OCI-LY3 (cell line): ENCODE measurements around the gene HCAR3.
"Not testable (repeated sequence)": the region's sequence is repeated elsewhere in the genome, so short reads cannot be mapped to it uniquely, and the experiment has no call there.

ENCODE experiments used
- H2AFZ ChIP-seq: fragments of 200-600, 300-600 bp; shearing (Covaris generic); 2 replicates; pipeline ENCODE4 v1.6.0; 2014; ENCODE audit warnings: antibody characterized with exemption, low read depth, low read length
- H3K27ac ChIP-seq: fragments of 200-600, 300-600 bp; sonication (generic); 2 replicates; pipeline ENCODE4 v1.5.1; 2014; ENCODE audit warnings: mild to moderate bottlenecking, low read length, moderate library complexity, mixed read lengths
- H3K27me3 ChIP-seq: fragments of 200-600, 300-600 bp; sonication (generic); 2 replicates; pipeline ENCODE4 v1.6.1; 2014; ENCODE audit warnings: low read depth, low read length, mixed read lengths
- H3K36me3 ChIP-seq: fragments of 200-600, 300-600 bp; sonication (generic); replicated peaks from 2 replicates; pipeline ENCODE3; 2014; ENCODE audit warnings: low read depth, low read length, mixed read lengths
- H3K4me1 ChIP-seq: fragments of 300-600, 200-600 bp; sonication (generic); 2 replicates; pipeline ENCODE4 v1.6.1; 2014; ENCODE audit warnings: low read length, mixed read lengths
- H3K4me2 ChIP-seq: fragments of 200-600, 300-600 bp; sonication (generic); 2 replicates; pipeline ENCODE4 v1.6.1; 2014; ENCODE audit warnings: low read length, mixed read lengths
- H3K4me3 ChIP-seq: fragments of 300-600, 200-600 bp; sonication (generic); 2 replicates; pipeline ENCODE4 v1.5.1; 2014; ENCODE audit warnings: antibody characterized with exemption, mild to moderate bottlenecking, low read length, moderate library complexity
- H3K79me2 ChIP-seq: fragments of 300-600, 200-600 bp; shearing (Covaris generic); 2 replicates; pipeline ENCODE4 v1.6.1; 2014; ENCODE audit warnings: mild to moderate bottlenecking, low read length, mixed read lengths
- H3K9ac ChIP-seq: fragments of 300-600, 200-600 bp; shearing (Covaris generic); 2 replicates; pipeline ENCODE4 v1.6.0; 2014; ENCODE audit warnings: mild to moderate bottlenecking, low read length, moderate library complexity
- H3K9me3 ChIP-seq: fragments of 200-600, 300-600 bp; shearing (Covaris generic); 2 replicates; pipeline ENCODE4 v1.6.1; 2014; ENCODE audit warnings: low read length, mixed read lengths; ENCODE audit not compliant: insufficient read depth
- H4K20me1 ChIP-seq: fragments of 200-600, 300-600 bp; sonication (generic); 2 replicates; pipeline ENCODE4 v1.6.1; 2016; ENCODE audit warnings: low read length, mixed read lengths; ENCODE audit not compliant: insufficient read depth
- CTCF ChIP-seq: fragments of 200-600, 300-600 bp; sonication (generic); IDR thresholded peaks from 2 replicates; pipeline ENCODE4 v1.5.1; 2014; ENCODE audit warnings: antibody characterized with exemption, low read length, low read depth
- EZH2phosphoT487 ChIP-seq: fragments of 200-600 bp; shearing (Covaris generic); IDR thresholded peaks from 2 replicates; pipeline ENCODE4 v1.6.1; 2018; ENCODE audit warnings: antibody characterized with exemption, mixed run types, low read depth

The HCAR3 gene

GRCh38 chr12:122684297-122684813, 32.3 kb downstream of the HCAR3 start:
- H3K4me2 ChIP-seq, result no peak overlapping the region
- no peak for TF ChIP-seq EZH2phosphoT487
- TF ChIP-seq CTCF, result no peak
- H3K4me1 ChIP-seq, result no peaks in the 10 kb centered on the region
- no peak overlapping the region for H3K9ac ChIP-seq
- H3K4me3 ChIP-seq, result no peak overlapping the region
- H2AFZ ChIP-seq, result no peak overlapping the region
- H3K36me3 ChIP-seq, result no peaks in the 10 kb centered on the region
- no peak overlapping the region for H3K27ac ChIP-seq
- H4K20me1 ChIP-seq, result no peaks in the 10 kb centered on the region
- no peaks in the 10 kb centered on the region for H3K9me3 ChIP-seq
- H3K79me2 ChIP-seq, result no peaks in the 10 kb centered on the region
- H3K27me3 ChIP-seq, result no peaks in the 10 kb centered on the region

- H3K9me3 ChIP-seq, result no peaks in the 10 kb centered on the region
- H3K79me2 ChIP-seq, result no peaks in the 10 kb centered on the region
- no peak overlapping the region for H2AFZ ChIP-seq
- no peaks in the 10 kb centered on the region for H3K4me1 ChIP-seq
- H3K4me2 ChIP-seq, result no peak overlapping the region
- H4K20me1 ChIP-seq, result no peaks in the 10 kb centered on the region
- no peak overlapping the region for H3K4me3 ChIP-seq
- no peak for TF ChIP-seq CTCF
- TF ChIP-seq EZH2phosphoT487, result no peak
- H3K27ac ChIP-seq, result no peak overlapping the region
- no peaks in the 10 kb centered on the region for H3K27me3 ChIP-seq
- H3K36me3 ChIP-seq, result no peaks in the 10 kb centered on the region
- H3K9ac ChIP-seq, result no peak overlapping the region
Observed at GRCh38 chr12:122681814-122682213, 34.8 kb downstream of the HCAR3 start.

- H3K79me2 ChIP-seq, H3K36me3 ChIP-seq, H3K27ac ChIP-seq, H2AFZ ChIP-seq, H3K4me2 ChIP-seq, H3K9ac ChIP-seq, H3K27me3 ChIP-seq, H3K9me3 ChIP-seq, H4K20me1 ChIP-seq, H3K4me1 ChIP-seq, H3K4me3 ChIP-seq: not testable (repeated sequence)
Observed at GRCh38 chr12:122680989-122681388, 35.6 kb downstream of the HCAR3 start.

GRCh38 chr12:122676781-122677180, 39.8 kb downstream of the HCAR3 start:
- H3K4me1 ChIP-seq, H3K36me3 ChIP-seq, H4K20me1 ChIP-seq, H3K79me2 ChIP-seq, H3K4me2 ChIP-seq, H3K4me3 ChIP-seq, H3K9me3 ChIP-seq, H3K9ac ChIP-seq, H3K27me3 ChIP-seq, H3K27ac ChIP-seq, H2AFZ ChIP-seq: not testable (repeated sequence)

GRCh38 chr12:122676015-122676414, 40.6 kb downstream of the HCAR3 start:
- H3K27me3 ChIP-seq, H3K4me2 ChIP-seq, H3K4me3 ChIP-seq, H3K4me1 ChIP-seq, H2AFZ ChIP-seq, H3K27ac ChIP-seq, H3K9me3 ChIP-seq, H3K36me3 ChIP-seq, H3K79me2 ChIP-seq, H3K9ac ChIP-seq, H4K20me1 ChIP-seq: not testable (repeated sequence)
